Esophagus muscularis mucosa (tissue), 4 donors: ENCODE results near the gene TRAP1.

Experiments
- CTCF ChIP-seq, 3 experiments: fragments of 200-600 bp in 2 of 3; fragments of 450-650 bp in 1 of 3; sonication (generic) in 2 of 3; IDR thresholded peaks; one replicate each; pipeline ENCODE4 v1.5.1; 2017 to 2019; ENCODE audit warnings: antibody characterized with exemption in 3 of 3, mild to moderate bottlenecking in 2 of 3, moderate library complexity in 1 of 3
- EP300 ChIP-seq: sonication (generic); formaldehyde crosslinking; IDR thresholded peaks from one replicate; pipeline ENCODE4 v1.6.1; 2017; ENCODE audit warnings: antibody characterized with exemption
- POLR2A ChIP-seq: fragments of 450-650 bp; IDR thresholded peaks from one replicate; pipeline ENCODE4 v1.6.1; 2017; ENCODE audit warnings: antibody characterized with exemption, moderate library complexity, mild to moderate bottlenecking, low read depth
- POLR2AphosphoS5 ChIP-seq, 2 donors: sonication (generic); formaldehyde crosslinking; IDR thresholded peaks; one replicate each; pipeline ENCODE4 v1.6.1; 2017; ENCODE audit warnings: antibody characterized with exemption in 2 of 2

DNA sequence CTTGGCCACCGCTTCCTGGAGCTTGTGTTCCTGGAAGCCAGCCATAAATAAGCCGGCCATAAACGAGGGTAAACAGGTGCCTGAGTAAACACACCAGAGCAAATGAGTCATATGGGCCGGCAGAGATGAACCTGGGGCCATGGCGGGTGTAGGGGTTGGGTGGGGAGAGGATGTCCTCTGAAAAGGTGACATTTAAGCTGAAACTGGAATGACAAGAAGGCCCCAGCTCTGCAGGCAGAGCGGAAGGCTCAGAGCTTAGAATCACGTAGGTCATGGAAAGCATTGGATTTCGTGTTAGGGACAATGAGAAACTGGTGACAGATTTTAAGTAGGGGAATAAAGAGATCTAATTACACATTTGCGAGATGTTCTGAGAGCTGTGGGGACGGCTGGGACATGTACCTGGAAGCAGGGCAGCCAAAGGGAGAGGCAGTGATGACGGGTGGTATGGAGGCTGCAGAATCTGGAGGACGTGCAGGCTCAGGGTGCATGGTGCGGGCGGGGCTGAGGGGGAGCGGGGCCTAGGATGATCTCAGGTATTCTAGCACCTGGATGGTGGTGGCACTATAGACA lies 70.9 kb downstream of the TRAP1 start:
- TF ChIP-seq CTCF (IDR thresholded peaks at IDR 0.05) (no peak), POLR2A (no peak), EP300 (no peak), POLR2AphosphoS5 (IDR thresholded peaks at IDR 0.05) (no peak)
